Stomach smooth muscle (tissue), 2 donors: ENCODE data around the gene JAK3.
"Not testable (repeated sequence)": the region's sequence is repeated elsewhere in the genome, so short reads cannot be mapped to it uniquely, and the experiment has no call there.

Experiments used
- H3K27ac ChIP-seq: one replicate; pipeline ENCODE4 v1.7.0; 2013; ENCODE audit warnings: mild to moderate bottlenecking, low read length, inconsistent platforms
- H3K27me3 ChIP-seq, 2 donors: one replicate each; pipeline ENCODE4 v1.7.0; 2013; ENCODE audit warnings: low read length in 2 of 2; ENCODE audit not compliant: insufficient read depth in 2 of 2, control insufficient read depth in 1 of 2
- H3K36me3 ChIP-seq, 2 donors: one replicate each; pipeline ENCODE4 v1.7.0; 2013; ENCODE audit warnings: low read length in 2 of 2; ENCODE audit not compliant: control insufficient read depth in 2 of 2, insufficient read depth in 2 of 2
- H3K4me1 ChIP-seq: one replicate; pipeline ENCODE4 v1.7.0; 2013; ENCODE audit warnings: low read length; ENCODE audit not compliant: control insufficient read depth, insufficient read depth
- H3K4me3 ChIP-seq, 2 donors: one replicate each; pipeline ENCODE4 v1.7.0; 2013; ENCODE audit warnings: low read length in 2 of 2
- H3K9ac ChIP-seq, 2 donors: one replicate each; pipeline ENCODE4 v1.7.0; 2013; ENCODE audit warnings: low read length in 2 of 2, mild to moderate bottlenecking in 1 of 2
- H3K9me3 ChIP-seq, 2 donors: one replicate each; pipeline ENCODE4 v1.7.0; 2013; ENCODE audit warnings: low read length in 2 of 2; ENCODE audit not compliant: control insufficient read depth in 2 of 2
- donor health status: healthy.
- donor health status: Pancreatic carcinoma.

JAK3 gene

GRCh38 chr19:17787274-17787913 lies 60.4 kb downstream of the JAK3 start:
- Histone ChIP-seq H3K9ac (no peak overlapping the region), H3K4me1 (peaks cover 4% of the 10 kb centered on the region), H3K9me3 (no peaks in the 10 kb centered on the region), H3K27me3 (peaks cover 0 to 8% of the 10 kb centered on the region in 2 donors), H3K27ac (no peak overlapping the region), H3K4me3 (no peak overlapping the region), H3K36me3 (no peaks in the 10 kb centered on the region)

GRCh38 chr19:17784201-17785008 lies 63.4 kb downstream of the JAK3 start:
- Histone ChIP-seq H3K4me3 (no peak overlapping the region), H3K9ac (no peak overlapping the region), H3K36me3 (no peaks in the 10 kb centered on the region), H3K9me3 (no peaks in the 10 kb centered on the region), H3K27me3 (peaks cover 7 to 15% of the 10 kb centered on the region in 2 donors), H3K27ac (no peak overlapping the region), H3K4me1 (peaks cover 4% of the 10 kb centered on the region)

- H3K27ac ChIP-seq, H3K9ac ChIP-seq, H3K36me3 ChIP-seq, H3K4me1 ChIP-seq, H3K4me3 ChIP-seq, H3K9me3 ChIP-seq: not testable (repeated sequence)
- peaks cover 12 to 18% of the 10 kb centered on the region in 2 donors for H3K27me3 ChIP-seq
These were observed 64.1 kb downstream of the JAK3 start for GRCh38 chr19:17783721-17784120.

- H3K36me3 ChIP-seq, result no peaks in the 10 kb centered on the region
- peaks cover 19 to 26% of the 10 kb centered on the region in 2 donors for H3K27me3 ChIP-seq
- H3K4me1 ChIP-seq, result peaks cover 9% of the 10 kb centered on the region
- H3K27ac ChIP-seq, result no peak overlapping the region
- no peak overlapping the region for H3K9ac ChIP-seq
- H3K4me3 ChIP-seq, result no peak overlapping the region
- H3K9me3 ChIP-seq, result no peaks in the 10 kb centered on the region
These were observed 67.0 kb downstream of the JAK3 start for GRCh38 chr19:17780781-17781180.

- Histone ChIP-seq H3K4me3 (no peak overlapping the region), H3K4me1 (peaks cover 7% of the 10 kb centered on the region), H3K9ac (no peak overlapping the region), H3K27ac (no peak overlapping the region), H3K36me3 (no peaks in the 10 kb centered on the region), H3K9me3 (no peaks in the 10 kb centered on the region), H3K27me3 (peaks cover 19 to 31% of the 10 kb centered on the region in 2 donors)
These were observed 68.5 kb downstream of the JAK3 start for GRCh38 chr19:17778968-17779929.

GRCh38 chr19:17778251-17778967 lies 69.4 kb downstream of the JAK3 start:
- H3K4me3 ChIP-seq, result no peak overlapping the region
- H3K9me3 ChIP-seq, result no peaks in the 10 kb centered on the region
- H3K4me1 ChIP-seq, result peaks cover 5% of the 10 kb centered on the region
- no peaks in the 10 kb centered on the region for H3K36me3 ChIP-seq
- no peak overlapping the region for H3K27ac ChIP-seq
- H3K27me3 ChIP-seq, result peaks cover 19 to 31% of the 10 kb centered on the region in 2 donors
- H3K9ac ChIP-seq, result no peak overlapping the region

GRCh38 chr19:17777840-17778239 lies 69.9 kb downstream of the JAK3 start:
- H3K4me1 ChIP-seq, H3K4me3 ChIP-seq, H3K27ac ChIP-seq, H3K9me3 ChIP-seq, H3K9ac ChIP-seq, H3K36me3 ChIP-seq: not testable (repeated sequence)
- peaks cover 19 to 30% of the 10 kb centered on the region in 2 donors for H3K27me3 ChIP-seq

- peaks cover 19 to 28% of the 10 kb centered on the region in 2 donors for H3K27me3 ChIP-seq
- H3K4me3 ChIP-seq, result no peak overlapping the region
- H3K9me3 ChIP-seq, result no peaks in the 10 kb centered on the region
- H3K36me3 ChIP-seq, result no peaks in the 10 kb centered on the region
- H3K4me1 ChIP-seq, result peaks cover 5% of the 10 kb centered on the region
- H3K9ac ChIP-seq, result no peak overlapping the region
- H3K27ac ChIP-seq, result no peak overlapping the region
These were observed 71.6 kb downstream of the JAK3 start for GRCh38 chr19:17775991-17776803.

- H3K9me3 ChIP-seq, result no peaks in the 10 kb centered on the region
- H3K4me1 ChIP-seq, result peaks cover 5% of the 10 kb centered on the region
- H3K4me3 ChIP-seq, result no peak overlapping the region
- no peak overlapping the region for H3K9ac ChIP-seq
- H3K27ac ChIP-seq, result no peak overlapping the region
- no peaks in the 10 kb centered on the region for H3K36me3 ChIP-seq
- H3K27me3 ChIP-seq, result peaks cover 14 to 23% of the 10 kb centered on the region in 2 donors
These were observed 72.4 kb downstream of the JAK3 start for GRCh38 chr19:17775245-17775927.
